HG02938 (cell line): ENCODE measurements around the gene HDAC9.
"Not testable (repeated sequence)": the region's sequence is repeated elsewhere in the genome, so short reads cannot be mapped to it uniquely, and the experiment has no call there.

ENCODE experiments used
- ATAC-seq: cut with Tn5 transposase; IDR thresholded peaks from one replicate; pipeline ENCODE4 v1.9.1; 2021; ENCODE audit warnings: mild to moderate bottlenecking, moderate library complexity; ENCODE audit not compliant: unreplicated experiment

The HDAC9 gene

DNA sequence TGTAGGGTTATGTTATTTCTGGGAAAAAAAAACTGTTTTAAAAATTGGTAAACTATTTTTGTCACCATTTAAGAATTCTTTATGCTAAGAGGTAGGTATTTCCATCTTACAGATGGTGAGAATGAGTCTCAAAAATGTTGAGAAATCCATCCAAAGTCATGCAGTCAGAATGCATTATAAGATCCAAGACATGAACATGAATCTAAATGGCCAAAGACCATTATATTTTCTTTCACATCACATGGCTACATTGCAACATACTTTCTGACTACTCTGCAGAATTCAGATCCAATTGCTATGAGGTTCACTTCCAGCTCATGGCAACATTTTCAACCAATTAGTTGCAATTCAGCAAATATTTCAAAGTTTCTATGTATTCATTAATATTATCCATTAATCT lies 440.7 kb downstream of the HDAC9 start:
- ATAC-seq = no peak

DNA sequence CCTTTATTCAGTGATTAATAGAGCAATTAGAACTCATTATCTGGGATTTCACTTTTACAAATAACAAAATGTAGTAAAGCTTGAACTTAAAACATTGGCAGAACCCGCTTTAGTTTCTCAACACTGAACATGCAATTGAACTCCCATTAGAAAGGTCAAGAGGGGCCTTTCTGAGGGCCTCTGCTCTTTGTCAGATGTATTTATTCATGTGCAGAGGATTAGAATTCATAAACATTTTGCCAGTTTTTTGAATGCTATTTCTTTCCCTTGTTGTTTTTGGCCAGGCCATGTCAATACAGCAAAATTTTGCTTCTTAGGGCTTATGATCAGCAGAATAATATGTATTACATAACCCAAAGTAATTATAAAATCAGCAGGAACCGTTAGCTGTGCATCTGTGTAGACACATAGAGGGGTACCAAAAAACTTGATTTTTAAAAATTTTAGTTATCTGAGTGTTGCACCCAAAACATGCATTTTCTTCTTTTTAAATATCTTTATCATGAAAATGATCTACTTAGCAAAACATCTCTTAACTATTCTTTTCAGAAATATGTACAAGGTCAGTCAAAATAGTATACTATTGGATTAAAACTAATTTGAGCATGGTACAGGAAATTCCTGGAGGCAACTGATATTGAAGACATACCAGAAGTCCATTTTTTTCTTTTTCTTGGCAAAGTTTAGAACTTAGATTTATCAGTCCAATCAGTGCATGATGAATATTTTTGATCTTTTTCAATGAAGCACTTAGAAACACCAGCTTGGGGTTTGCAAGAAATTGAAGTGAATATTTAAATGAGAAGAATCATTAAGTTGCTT lies 444.4 kb downstream of the HDAC9 start:
- no peak for ATAC-seq

GRCh38 chr7:18940593-18941134 lies 445.1 kb downstream of the HDAC9 start:
- ATAC-seq = no peak

DNA sequence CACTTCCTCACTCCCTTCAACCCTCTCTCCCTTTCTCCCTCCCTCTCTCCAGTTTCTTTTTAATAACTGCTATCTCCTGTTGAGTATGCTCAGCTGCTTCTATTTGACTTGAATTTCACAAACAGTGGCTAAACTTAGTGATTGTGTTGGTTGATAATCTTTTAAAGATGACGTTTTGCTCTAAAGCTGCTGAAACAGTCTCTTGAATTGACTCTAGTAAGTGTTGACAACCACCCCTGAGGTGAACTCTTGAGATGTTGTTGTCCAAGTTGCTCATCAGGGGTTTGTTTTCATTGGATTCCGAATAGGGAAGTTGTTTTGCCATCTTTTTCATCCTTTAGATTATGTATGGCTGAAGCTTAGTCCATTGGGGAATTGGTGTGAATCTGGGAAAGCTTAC lies 445.7 kb downstream of the HDAC9 start:
- ATAC-seq = no peak

- no peak for ATAC-seq
Measured at GRCh38 chr7:18948521-18948920, 453.0 kb downstream of the HDAC9 start.

DNA sequence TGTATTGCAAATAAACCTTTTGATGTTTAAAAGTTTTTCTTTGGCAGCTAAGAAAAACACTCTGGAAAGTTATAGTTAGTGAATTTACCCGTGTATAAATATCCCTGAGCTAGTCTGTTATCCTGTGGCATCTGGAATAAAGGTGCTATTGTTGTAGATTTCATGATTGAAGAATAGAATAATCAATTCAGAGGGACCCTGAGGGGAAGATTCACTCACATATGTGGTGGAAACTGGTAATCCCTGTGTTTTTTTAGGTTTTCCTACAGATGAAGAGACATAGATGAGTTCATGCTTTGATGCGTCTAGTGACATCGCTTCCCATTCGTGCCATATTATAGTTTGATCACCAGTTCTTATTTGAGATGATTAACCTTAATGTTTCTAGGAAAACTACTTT lies 457.3 kb downstream of the HDAC9 start:
- ATAC-seq = no peak

- no peak for ATAC-seq
Measured at GRCh38 chr7:18958627-18959026, 463.1 kb downstream of the HDAC9 start.

DNA sequence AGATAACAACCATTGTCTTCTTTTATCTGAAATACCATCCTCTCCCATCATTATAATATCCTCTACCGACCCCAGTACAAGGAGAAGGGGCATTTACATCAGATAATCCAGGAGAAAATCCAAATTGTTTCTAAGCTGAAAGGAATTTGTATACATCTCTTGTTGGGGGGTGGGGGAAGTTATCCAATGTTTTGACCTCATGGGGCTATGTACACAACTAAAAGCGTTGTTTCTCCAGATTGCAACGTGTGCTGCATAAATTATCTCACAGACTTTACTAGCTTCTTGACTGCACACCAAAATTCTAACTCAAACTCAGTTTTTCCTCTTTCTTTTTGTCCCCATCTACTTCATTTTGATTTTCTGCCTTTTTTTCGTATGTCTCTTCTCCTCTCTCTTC lies 465.2 kb downstream of the HDAC9 start:
- ATAC-seq = no peak

DNA sequence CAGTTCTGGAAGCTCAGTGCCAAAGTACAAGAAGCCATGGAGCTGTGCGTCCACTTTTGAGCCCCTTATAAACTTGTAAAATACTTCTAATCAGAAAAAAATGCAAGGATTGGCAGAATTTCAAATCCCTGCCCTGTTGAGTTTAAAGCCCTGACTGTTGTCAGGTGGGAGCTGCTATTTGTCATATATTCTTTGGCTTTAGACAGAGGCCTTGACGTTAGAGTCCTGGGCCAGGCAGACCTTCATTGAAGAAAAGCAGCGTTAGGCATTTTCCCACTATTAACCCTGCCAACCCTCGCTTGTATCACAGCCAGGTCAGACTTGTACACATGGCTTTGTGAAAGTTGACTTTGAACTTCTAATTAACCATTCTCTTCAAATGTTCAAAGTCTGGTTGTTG lies 466.5 kb downstream of the HDAC9 start:
- ATAC-seq = no peak

- ATAC-seq = no peak
Measured at GRCh38 chr7:18965657-18966056, 470.1 kb downstream of the HDAC9 start.

GRCh38 chr7:18967755-18968154 lies 472.2 kb downstream of the HDAC9 start:
- not testable (repeated sequence) for ATAC-seq

GRCh38 chr7:18971839-18972238 lies 476.3 kb downstream of the HDAC9 start:
- no peak for ATAC-seq

DNA sequence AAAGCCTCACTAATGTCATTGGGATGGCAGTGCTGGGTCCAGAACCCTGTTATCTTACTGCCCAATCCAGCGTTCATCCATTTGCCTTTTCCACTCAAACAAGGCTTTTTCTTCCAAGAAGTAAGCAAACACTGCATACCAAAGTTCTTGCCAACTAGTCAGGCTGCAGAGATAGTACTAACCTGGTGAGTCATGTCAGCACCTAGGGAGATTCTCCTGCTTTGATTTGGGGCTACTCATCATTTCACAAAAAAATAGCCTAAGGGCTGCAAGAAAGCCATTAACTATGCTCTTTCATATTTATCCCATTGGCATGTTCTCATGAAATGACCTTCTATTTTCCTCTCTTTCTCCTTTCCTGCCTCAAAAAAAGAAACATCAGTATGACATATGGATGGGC lies 479.3 kb downstream of the HDAC9 start:
- ATAC-seq = no peak

- no peak for ATAC-seq
Measured at GRCh38 chr7:18975276-18975675, 479.7 kb downstream of the HDAC9 start.

DNA sequence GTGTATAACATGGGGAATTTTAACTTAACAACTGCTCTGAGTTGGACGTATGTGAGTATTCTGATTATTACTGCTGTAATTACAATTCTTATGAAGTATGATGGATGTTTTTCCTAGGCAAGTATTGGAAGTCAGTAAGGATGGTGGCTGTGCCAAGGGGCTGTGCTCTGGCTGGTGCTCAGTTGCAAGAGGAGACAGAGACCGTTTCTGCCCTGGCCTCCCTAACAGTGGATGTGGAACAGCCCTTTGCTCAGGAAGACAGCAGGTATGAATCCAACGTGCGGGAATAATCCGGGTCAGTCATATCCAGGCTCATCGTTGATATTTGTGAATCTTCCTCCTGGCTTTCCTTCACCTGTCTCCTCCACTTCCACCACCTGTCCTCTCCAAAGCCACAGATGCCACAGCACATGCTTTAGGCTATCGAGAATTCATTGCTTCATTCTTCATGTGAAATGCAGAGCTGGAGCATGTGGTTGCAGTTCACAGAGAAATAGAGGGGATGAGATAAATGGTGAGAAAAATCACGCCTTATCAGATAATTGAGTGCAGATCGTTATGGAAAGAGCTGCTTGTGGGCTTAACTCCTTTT lies 480.2 kb downstream of the HDAC9 start:
- no peak for ATAC-seq

DNA sequence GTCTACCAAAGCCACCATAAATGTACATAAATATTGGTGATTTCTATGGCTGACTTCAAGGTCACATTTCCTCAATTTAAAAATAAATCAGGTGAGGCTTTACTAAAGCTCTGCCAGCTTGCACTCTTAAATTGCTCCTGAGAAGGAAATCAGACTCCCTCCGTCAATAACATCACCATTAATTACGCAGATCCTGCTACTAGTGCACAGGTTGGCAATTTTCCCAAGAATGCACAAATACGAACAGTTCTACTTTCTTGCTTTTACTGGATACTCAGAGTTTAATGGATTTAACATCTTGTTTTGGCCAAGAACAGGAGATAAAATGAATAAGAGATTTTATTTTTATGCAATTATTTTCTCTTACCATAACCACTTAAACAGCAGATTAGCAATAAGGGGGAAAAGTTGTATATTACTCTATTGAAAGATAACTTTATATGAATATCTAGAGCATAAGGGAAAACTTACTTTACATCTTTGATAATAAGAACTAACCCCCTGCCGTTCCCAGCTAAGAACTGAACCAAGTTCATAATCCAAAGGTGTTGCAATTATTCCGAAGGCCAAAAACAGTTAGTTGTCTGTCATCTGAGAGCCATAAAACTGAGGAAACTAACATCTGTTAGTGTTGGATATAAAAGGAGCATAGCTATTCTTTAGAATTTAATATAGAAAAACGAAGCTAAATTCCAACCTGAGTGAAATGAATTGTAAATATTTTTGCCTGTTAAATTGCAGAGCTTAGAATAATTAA lies 481.3 kb downstream of the HDAC9 start:
- ATAC-seq = no peak

DNA sequence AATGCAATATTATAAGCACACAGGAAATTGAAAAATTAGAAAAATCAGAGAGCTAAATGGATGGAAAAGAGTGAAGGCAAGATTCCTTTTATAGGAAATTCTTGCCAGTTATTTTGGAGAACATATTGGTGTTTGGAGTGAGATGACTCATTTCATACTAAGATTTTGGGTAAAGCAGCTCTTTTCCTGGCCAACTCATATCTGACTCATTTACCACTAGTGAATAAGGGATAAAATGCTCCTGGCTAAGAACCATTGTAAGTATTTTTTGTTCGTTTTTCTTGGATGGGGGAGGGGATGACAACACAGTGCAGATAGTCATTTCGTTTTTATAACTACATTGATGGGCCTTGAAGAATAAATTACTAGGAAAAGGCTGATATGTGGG lies 482.6 kb downstream of the HDAC9 start:
- no peak for ATAC-seq

DNA sequence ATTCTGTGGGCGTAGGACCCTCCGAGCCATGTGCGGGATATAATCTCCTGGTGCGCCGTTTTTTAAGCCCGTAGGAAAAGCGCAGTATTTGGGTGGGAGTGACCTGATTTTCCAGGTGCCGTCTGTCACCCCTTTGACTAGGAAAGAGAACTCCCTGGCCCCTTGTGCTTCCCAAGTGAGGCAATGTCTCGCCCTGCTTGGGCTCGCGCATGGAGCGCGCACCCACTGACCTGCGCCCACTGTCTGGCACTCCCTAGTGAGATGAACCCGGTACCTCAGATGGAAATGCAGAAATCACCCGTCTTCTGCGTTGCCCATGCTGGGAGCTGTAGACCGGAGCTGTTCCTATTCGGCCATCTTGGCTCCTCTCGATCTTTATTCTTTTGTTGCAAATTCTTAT lies 495.2 kb downstream of the HDAC9 start:
- not testable (repeated sequence) for ATAC-seq

DNA sequence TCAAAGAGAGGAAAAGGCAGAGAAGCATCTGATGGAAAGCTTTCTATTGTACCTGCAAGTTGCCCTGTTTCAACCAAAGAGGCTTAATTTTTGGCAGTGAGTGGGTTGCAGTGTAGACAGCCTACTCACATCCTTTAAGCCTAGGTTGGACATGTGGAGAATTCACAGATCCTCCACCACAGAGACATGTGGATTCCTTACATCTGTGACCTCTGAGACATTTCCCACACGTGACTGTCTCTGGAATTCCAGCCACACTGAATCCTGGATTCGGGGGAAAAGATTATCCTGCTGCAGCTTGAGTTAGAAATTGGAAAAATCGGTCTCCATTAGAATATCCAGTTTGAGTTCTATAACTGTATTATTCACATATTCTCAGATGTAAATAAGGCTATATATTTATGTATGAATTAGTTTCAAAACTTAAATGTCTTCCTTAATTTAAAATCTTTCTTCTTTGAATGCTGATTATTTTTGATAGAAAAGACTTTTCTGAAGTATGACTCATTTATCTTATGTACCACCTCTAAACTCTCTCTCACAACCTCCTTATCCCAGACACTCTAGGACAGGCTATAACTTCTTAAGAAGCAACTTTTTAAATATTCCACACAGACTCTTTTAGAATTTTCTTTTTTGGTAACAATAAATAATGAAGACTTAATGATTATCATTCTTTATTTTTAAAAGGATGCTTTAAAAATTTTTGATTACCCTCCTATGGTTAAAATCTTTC lies 498.6 kb downstream of the HDAC9 start:
- no peak for ATAC-seq

DNA sequence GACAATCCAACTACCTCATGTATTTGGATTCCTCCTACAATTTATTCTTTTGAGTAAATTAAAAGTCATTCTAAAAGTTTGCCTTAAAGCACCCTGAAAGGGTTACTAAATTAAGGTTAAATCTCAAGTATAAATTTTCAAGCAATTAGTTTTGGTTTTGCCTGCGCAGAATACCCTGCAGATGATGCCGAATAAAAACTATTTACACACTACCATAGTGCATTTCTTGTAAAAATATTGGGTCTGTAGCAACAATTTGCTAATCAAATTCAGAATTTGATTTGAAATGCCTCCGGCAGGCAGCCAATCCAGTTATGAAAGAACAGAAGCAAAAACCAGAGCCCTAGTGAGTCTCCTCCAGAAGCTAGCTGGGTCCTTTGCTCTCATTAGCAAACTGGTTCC lies 499.7 kb downstream of the HDAC9 start:
- ATAC-seq = no peak

DNA sequence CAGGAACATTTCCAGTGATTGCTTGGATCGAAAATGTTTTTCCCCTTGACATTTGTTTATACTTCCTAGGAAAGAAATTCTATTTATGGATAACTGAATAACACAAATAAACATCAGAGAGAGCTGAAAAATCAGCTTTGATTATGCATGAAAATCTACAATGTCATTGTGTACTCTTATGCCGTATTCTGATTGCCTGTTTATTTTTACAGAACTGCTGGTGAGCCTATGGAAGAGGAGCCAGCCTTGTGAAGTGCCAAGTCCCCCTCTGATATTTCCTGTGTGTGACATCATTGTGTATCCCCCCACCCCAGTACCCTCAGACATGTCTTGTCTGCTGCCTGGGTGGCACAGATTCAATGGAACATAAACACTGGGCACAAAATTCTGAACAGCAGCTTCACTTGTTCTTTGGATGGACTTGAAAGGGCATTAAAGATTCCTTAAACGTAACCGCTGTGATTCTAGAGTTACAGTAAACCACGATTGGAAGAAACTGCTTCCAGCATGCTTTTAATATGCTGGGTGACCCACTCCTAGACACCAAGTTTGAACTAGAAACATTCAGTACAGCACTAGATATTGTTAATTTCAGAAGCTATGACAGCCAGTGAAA lies 500.4 kb downstream of the HDAC9 start:
- no peak for ATAC-seq
